ENCODE results near the gene CST7. TPM values are rescaled to one million over a fixed set of nuclear protein-coding genes. Genes with fewer than 3 reads are reported as not detected.

The CST7 gene
- total RNA-seq, 1 donor from 2014 or later: not detected

- H3K4me3 ChIP-seq: no peak overlapping the region
- H3K27ac ChIP-seq: no peak overlapping the region
- H3K9me3 ChIP-seq: peaks cover 0 to 3% of the 10 kb centered on the region in 2 donors
- H3K4me1 ChIP-seq: no peaks in the 10 kb centered on the region
- TF ChIP-seq CTCF (IDR thresholded peaks at IDR 0.05): no peak
- H3K36me3 ChIP-seq: no peaks in the 10 kb centered on the region
- no peak for DNase-seq (ENCODE audit: low spot score in 2 of 2)
- H3K27me3 ChIP-seq: no peaks in the 10 kb centered on the region
- intact Hi-C loops (cut with DNase I): no loop called here
Measured at GRCh38 chr20:24936526-24937407, 12.3 kb upstream of the CST7 start.

- Histone ChIP-seq H3K27me3 (no peaks in the 10 kb centered on the region), H3K4me3 (no peak overlapping the region), H3K27ac (no peak overlapping the region), H3K9me3 (peaks cover 0 to 3% of the 10 kb centered on the region in 2 donors), H3K4me1 (no peaks in the 10 kb centered on the region), H3K36me3 (no peaks in the 10 kb centered on the region)
- no peak for TF ChIP-seq CTCF (IDR thresholded peaks at IDR 0.05)
- DNase-seq (ENCODE audit: low spot score in 2 of 2): no peak
- intact Hi-C loops (cut with DNase I): no loop called here
Measured at GRCh38 chr20:24937579-24937978, 11.5 kb upstream of the CST7 start.

GRCh38 chr20:24938498-24938897 is 10.6 kb upstream of the CST7 start:
- no peak overlapping the region for H3K27ac ChIP-seq
- no peak for DNase-seq (ENCODE audit: low spot score in 2 of 2)
- no peaks in the 10 kb centered on the region for H3K4me1 ChIP-seq
- peaks cover 0 to 3% of the 10 kb centered on the region in 2 donors for H3K9me3 ChIP-seq
- H3K36me3 ChIP-seq: no peaks in the 10 kb centered on the region
- H3K27me3 ChIP-seq: no peaks in the 10 kb centered on the region
- intact Hi-C loops (cut with DNase I): no loop called here
- H3K4me3 ChIP-seq: no peak overlapping the region
- TF ChIP-seq CTCF (IDR thresholded peaks at IDR 0.05): no peak

- Histone ChIP-seq H3K9me3 (peaks cover 0 to 3% of the 10 kb centered on the region in 2 donors), H3K4me3 (no peak overlapping the region), H3K27ac (no peak overlapping the region), H3K36me3 (no peaks in the 10 kb centered on the region), H3K27me3 (no peaks in the 10 kb centered on the region), H3K4me1 (no peaks in the 10 kb centered on the region)
- no peak for TF ChIP-seq CTCF (IDR thresholded peaks at IDR 0.05)
- intact Hi-C loops (cut with DNase I): no loop called here
- no peak for DNase-seq (ENCODE audit: low spot score in 2 of 2)
Measured at GRCh38 chr20:24939036-24939435, 10.0 kb upstream of the CST7 start.

- H3K27ac ChIP-seq: no peak overlapping the region
- intact Hi-C loops (cut with DNase I): no loop called here
- H3K36me3 ChIP-seq: no peaks in the 10 kb centered on the region
- H3K27me3 ChIP-seq: no peaks in the 10 kb centered on the region
- no peak overlapping the region for H3K4me3 ChIP-seq
- TF ChIP-seq CTCF (IDR thresholded peaks at IDR 0.05): no peak
- DNase-seq (ENCODE audit: low spot score in 2 of 2): no peak
- no peaks in the 10 kb centered on the region for H3K4me1 ChIP-seq
- peaks cover 0 to 8% of the 10 kb centered on the region in 2 donors for H3K9me3 ChIP-seq
Measured at GRCh38 chr20:24942679-24943078, 6.4 kb upstream of the CST7 start.
